Hematopoietic multipotent progenitor cell treated with erythropoietin and hydrocortisone succinate and interleukin-3 and kit ligand, for 8 days (in vitro differentiated cells): ENCODE data around the gene ZFYVE19.
"Not testable (repeated sequence)": the region's sequence is repeated elsewhere in the genome, so short reads cannot be mapped to it uniquely, and the experiment has no call there.

Experiments
- DNase-seq: peaks from one replicate; pipeline ENCODE4 v3.0.0-alpha.2; 2015

Gene ZFYVE19

DNA sequence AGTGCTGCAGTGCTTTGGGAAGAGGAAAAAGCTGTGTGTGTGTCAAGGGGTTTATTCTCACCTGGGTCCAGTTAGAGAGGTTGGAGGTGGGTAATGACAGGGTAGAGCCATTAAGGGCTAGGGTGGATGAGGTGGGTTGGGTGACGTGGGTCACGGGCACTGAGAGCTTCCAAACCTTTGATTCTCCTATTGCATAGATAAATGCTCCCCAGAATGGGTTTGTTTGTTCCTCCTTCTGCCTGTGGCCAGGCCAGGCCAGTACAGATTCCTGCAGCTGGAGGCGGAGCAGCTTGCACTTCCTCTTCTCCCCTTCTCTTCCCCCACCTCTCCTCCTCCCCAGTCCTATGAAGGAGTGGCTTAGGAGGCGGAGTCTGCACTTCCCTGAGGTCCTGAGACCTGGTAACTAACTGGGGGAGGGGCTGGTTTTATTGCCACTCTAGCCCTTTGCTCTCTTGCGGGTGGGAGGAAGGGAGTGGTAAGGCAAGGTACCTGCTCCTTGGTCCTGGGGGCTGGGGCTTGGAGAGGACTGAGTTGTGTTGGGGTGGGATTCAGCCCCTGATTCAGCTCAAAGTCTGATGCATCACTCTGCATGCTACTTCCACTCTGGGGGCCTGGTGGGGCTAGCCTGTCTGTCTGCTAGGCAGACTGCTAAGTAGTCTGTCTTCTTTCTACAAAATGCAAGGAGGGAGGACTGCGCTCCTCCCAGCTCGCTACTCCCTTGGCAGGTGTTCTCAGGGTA, 40.5 kb downstream of the ZFYVE19 start:
- DNase-seq = peak; percentile 78

DNA sequence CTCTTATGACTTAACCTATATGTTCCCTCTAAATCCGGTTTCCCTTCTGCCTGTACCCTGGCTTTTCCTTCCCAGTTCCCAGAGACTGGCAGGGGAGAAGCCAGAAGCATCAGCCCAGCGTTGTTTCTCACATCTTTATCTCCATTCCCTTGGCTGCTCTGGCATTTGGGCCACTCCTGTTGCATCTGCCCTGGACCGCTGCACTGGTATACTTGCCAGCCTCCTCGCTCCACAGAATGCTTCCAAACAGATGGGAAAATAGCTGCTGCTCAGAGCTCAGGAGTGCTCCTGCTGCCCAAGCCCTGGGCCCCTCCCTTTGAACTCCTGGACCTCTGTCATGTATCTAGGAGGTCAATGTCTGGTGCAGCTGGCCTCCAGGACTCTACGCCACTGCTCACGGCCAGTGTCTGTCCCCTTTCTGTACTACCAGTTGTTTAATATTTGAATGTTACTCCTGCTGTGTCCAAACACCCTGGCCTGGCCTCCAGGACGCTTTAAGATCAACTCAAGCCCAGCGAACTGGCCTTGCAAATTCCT, 43.8 kb downstream of the ZFYVE19 start:
- DNase-seq = no peak

DNA sequence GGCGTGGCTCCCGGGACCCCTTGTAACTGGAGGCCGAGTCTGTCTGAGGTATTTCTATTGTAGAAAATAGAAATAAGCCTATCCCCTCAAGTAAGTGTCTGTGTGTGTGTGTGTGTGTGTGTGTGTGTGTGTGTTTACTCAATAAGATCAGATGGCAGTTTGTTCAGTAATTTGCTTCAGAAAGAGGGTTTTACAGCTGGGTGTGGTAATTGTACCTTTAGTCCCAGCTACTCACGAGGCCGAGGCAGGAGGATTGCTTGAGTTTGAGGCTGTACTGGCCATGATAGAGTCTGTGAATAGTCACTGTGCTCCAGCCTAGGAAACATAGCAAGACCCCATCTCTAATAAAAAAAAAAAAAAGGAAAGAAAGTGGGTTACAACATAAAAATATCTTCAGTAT, 45.6 kb downstream of the ZFYVE19 start:
- DNase-seq = no peak

DNA sequence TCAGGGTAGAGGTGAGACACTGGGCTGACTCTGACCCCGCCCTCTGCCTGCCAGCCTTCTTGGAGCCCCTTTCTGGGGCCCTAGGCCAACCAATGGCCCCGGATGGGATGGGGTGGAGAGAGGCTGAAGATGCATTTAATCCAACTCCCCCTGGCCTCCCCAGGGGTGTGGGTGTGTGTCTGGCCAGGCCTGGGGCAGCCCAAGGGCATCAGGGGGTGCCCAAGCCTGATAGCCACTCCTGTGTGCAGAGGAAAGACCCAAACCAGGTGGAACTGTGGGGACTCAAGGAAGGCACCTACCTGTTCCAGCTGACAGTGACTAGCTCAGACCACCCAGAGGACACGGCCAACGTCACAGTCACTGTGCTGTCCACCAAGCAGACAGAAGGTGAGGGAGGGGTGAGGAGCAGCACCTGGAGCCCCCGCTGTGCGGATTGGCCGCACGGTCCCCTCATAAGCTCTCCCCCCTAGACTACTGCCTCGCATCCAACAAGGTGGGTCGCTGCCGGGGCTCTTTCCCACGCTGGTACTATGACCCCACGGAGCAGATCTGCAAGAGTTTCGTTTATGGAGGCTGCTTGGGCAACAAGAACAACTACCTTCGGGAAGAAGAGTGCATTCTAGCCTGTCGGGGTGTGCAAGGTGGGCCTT, 46.5 kb downstream of the ZFYVE19 start:
- no peak for DNase-seq

DNA sequence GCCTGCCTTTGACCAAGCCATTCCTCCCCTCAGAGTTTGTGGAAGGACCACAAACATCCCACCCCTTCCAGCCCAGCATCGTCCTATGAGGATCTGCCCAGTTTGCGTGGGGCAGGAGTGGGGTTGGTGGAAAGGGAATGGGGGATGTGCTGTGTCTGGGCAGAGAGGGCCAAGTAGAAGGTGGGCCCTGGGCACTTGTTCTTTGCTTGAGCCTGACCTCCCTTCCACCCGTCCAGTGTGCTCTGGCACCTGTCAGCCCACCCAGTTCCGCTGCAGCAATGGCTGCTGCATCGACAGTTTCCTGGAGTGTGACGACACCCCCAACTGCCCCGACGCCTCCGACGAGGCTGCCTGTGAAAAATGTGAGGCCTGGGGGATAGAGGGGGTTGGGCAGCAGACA, 47.3 kb downstream of the ZFYVE19 start:
- no peak for DNase-seq

DNA sequence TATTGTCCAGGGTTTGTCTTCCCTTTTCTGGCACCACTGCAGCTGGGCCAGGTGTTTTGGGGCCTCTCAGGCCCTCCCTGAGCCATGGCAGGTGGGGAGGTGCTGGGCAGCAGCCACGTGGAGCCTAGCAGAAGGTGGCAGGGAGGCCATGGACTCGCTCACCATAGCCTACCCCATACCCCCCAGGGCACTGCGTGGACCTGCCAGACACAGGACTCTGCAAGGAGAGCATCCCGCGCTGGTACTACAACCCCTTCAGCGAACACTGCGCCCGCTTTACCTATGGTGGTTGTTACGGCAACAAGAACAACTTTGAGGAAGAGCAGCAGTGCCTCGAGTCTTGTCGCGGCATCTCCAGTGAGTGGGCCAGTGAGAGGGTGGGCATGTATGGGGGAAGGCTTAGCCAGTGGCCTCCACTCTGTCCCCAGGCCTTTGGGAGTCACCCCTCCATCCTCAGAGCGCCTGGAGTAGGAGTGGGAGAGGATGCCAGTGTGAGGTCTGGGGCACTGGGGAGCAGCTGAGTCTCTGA, 48.9 kb downstream of the ZFYVE19 start:
- DNase-seq = no peak

DNA sequence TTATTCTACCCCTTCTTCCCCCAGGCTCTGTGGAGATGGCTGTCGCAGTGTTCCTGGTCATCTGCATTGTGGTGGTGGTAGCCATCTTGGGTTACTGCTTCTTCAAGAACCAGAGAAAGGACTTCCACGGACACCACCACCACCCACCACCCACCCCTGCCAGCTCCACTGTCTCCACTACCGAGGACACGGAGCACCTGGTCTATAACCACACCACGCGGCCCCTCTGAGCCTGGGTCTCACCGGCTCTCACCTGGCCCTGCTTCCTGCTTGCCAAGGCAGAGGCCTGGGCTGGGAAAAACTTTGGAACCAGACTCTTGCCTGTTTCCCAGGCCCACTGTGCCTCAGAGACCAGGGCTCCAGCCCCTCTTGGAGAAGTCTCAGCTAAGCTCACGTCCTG, 49.9 kb downstream of the ZFYVE19 start:
- no peak for DNase-seq

DNA sequence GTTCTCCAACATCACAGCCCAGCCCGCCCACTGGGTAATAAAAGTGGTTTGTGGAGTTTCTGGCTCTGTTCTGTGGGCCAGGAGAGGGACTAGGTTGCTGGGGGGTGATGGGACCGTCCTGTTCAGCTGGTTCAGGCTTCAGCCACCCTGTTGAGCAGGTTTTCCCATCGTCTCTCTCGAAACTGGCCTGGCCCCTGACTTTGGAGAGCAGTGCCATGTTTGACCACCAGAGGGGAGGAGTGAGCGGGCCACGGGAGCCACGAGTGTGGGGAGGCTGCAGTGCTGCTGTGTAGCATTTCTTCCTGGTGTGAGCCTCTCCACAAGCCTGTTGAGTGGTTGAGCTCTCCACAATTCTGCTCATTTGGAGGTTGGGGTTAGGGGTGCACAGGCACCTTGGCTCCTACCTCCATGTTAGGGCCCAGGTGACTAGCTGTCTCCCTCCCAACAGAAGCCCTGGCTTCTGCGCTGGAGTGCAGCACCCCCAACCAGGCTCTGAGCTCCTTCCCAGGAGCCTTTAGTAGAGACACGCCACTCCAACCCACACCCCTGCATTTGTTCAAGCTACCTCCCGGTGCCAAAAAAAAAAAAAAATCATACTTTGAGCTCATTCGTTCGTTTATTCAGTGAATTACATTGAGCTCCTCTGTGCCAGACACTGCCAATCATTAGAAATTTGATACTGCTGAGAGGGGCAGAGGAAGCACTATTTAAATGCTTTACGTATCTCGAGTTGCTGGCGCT, 50.9 kb downstream of the ZFYVE19 start:
- peak; percentile 79 for DNase-seq

DNA sequence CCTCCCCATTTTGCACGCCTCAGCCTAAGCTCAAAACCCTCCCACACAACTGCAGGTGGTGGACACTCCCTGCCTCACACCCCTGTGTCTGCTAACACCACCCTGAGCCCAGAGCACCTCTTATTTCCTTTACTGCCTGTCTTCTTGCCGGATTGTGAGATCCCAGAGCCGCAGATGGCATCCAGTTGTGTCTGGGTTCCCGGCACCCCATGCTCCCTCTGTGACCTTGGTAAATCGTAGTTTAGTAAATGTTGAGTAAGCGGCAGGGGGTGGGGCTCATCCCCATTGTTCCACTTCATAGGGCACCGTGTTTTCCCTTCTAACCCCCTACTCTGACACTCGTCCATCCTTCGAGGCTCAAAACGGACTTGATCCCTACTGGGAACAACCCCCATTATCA, 51.8 kb downstream of the ZFYVE19 start:
- no peak for DNase-seq

DNA sequence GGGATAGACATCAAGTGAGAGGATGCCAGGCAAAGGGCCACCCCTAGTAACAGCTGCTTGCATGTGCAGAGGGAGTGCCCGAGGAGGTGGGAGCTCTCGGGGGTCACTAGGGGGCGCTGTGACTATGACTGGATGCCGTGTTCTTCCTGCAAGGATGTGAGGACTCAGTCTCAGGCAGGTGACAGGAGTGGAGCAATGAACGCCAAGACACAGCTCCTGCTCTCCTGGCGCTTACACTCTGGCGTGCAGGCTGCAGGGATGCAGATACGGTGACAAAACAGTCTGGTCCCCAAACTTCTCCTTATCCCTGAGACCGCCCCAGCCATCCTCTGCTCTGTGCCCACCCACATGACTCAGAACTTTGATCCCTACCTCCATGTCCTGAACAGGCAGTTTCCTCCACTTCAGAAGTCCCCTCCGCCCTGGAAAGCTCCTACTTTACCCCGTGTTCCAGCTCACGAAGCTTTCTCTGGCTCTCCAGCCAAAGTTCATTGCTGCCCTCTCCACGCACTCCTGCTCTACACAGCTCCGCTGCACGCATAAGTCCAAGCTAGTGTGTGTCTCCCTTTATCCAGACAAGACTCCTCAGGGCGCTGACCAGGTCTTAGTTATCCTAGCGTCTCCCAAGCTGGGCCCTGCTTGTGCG, 52.4 kb downstream of the ZFYVE19 start:
- peak; percentile 84 for DNase-seq

DNA sequence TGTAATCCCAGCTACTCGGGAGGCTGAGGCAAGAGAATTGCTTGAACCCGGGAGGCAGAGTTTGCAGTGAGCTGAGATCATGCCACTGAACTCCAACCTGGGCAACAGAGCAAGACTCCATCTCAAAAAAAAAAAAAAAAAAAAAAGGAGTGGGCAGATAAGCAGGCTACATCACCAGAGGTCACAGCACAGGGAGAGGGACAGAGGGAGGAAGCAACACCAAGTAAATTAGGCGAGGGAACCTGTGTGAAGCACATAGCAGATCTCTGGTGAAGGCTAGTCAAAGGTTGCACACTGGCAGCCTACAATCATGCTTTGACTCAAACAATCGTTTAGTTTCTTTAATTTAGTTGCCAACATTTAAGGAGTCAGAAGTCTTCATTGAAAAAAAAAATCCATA, 54.3 kb downstream of the ZFYVE19 start:
- DNase-seq = not testable (repeated sequence)

DNA sequence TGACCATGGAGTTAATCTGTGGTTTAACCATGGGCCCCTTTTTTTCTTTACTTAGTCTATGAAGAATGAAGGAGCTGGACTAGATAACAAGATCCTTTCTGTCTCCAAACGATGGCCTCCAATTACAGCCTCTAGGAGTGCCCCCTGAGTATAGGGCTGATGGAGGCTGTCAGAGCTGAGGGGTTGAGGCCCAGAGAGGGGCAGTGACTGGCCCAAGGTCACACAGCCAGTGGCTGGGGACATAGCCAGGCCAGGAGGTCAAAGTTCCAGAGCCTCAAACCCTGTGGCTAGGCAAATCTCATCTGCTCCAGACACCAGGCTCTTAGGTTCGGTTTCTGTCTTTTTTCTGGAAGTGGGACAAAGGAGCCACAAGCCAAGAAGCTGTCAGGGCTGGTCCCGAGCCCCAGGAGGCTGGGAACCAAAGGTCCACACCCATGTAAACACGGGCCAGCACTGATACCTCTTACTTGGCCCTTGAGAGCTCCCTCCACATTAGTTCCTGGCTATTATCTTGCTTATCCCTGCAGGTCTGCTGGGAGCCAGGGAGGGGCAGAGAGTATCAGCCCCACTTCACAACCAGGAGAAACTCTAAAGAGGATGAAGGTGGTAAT, 56.9 kb downstream of the ZFYVE19 start:
- peak; percentile 25 for DNase-seq
